Neural cell (in vitro differentiated cells): ENCODE measurements around the gene TDG. TPM values are rescaled to one million over a fixed set of nuclear protein-coding genes. Genes with fewer than 3 reads are reported as not detected.

Experiments used
- H2AFZ ChIP-seq: fragments of 200-600, 300-800 bp; sonication (generic), shearing (Covaris generic); 2 replicates; pipeline ENCODE4 v1.6.0; 2014; ENCODE audit warnings: low read depth, mild to moderate bottlenecking, antibody characterized with exemption, low read length, moderate library complexity
- H3F3A ChIP-seq: fragments of 200-600 bp; shearing (Covaris generic); 2 replicates; pipeline ENCODE4 v1.6.1; 2016; ENCODE audit warnings: mild to moderate bottlenecking, moderate library complexity, mixed read lengths, antibody characterized with exemption, low read length; ENCODE audit not compliant: insufficient read depth, poor library complexity, severe bottlenecking
- H3K27ac ChIP-seq: fragments of 200-600, 300-800 bp; sonication (generic), shearing (Covaris generic); 2 replicates; pipeline ENCODE4 v1.5.1; 2014; ENCODE audit warnings: mild to moderate bottlenecking, low read length, moderate library complexity
- H3K27me3 ChIP-seq: fragments of 300-800, 200-600 bp; sonication (generic), shearing (Covaris generic); 2 replicates; pipeline ENCODE4 v1.6.0; 2014; ENCODE audit warnings: mild to moderate bottlenecking, low read depth, low read length, moderate library complexity; ENCODE audit not compliant: insufficient read depth
- H3K36me3 ChIP-seq: fragments of 300-800, 200-600 bp; sonication (generic), shearing (Covaris generic); 2 replicates; pipeline ENCODE4 v1.5.1; 2014; ENCODE audit warnings: mild to moderate bottlenecking, antibody characterized with exemption, low read length, moderate library complexity; ENCODE audit not compliant: insufficient read depth
- H3K4me2 ChIP-seq: fragments of 300-800, 200-600 bp; sonication (generic), shearing (Covaris generic); 2 replicates; pipeline ENCODE4 v1.6.0; 2014; ENCODE audit warnings: mild to moderate bottlenecking, low read length
- H3K4me3 ChIP-seq: fragments of 300-800, 200-600 bp; sonication (generic), shearing (Covaris generic); 2 replicates; pipeline ENCODE4 v1.5.1; 2014; ENCODE audit warnings: mild to moderate bottlenecking, low read length, moderate library complexity
- H3K79me2 ChIP-seq: fragments of 200-600 bp; shearing (Covaris generic); replicated peaks from 2 replicates; pipeline ENCODE4 v1.6.0; 2014; ENCODE audit warnings: mild to moderate bottlenecking, low read length, moderate library complexity; ENCODE audit not compliant: insufficient read depth
- H3K9ac ChIP-seq: fragments of 300-800, 200-600 bp; sonication (generic), shearing (Covaris generic); 2 replicates; pipeline ENCODE4 v1.6.1; 2016; ENCODE audit warnings: mild to moderate bottlenecking, low read length, mixed read lengths
- H3K9me2 ChIP-seq: fragments of 200-600 bp; shearing (Covaris generic); 2 replicates; pipeline ENCODE4 v1.6.1; 2016; ENCODE audit warnings: mild to moderate bottlenecking, low read length, mixed read lengths; ENCODE audit not compliant: insufficient read depth
- H3K9me3 ChIP-seq: fragments of 200-600, 300-800 bp; sonication (generic), shearing (Covaris generic); 2 replicates; pipeline ENCODE4 v1.6.1; 2016; ENCODE audit warnings: mild to moderate bottlenecking, mixed run types, low read length, moderate library complexity, mixed read lengths
- H4K20me1 ChIP-seq: fragments of 200-600 bp; shearing (Covaris generic); 2 replicates; pipeline ENCODE4 v1.6.1; 2016; ENCODE audit warnings: mild to moderate bottlenecking, mixed run types; ENCODE audit not compliant: insufficient read depth
- CTCF ChIP-seq: fragments of 450-650 bp; IDR thresholded peaks from 2 replicates; pipeline ENCODE4 v1.5.1; 2014; ENCODE audit warnings: antibody characterized with exemption, mild to moderate bottlenecking, moderate library complexity; ENCODE audit not compliant: poor library complexity, severe bottlenecking
- EP300 ChIP-seq: fragments of 450-650 bp; conservative IDR thresholded peaks from 2 replicates; pipeline ENCODE4 v1.6.1; 2014; ENCODE audit warnings: antibody characterized with exemption, mild to moderate bottlenecking, moderate library complexity; ENCODE audit not compliant: poor library complexity, severe bottlenecking
- EZH2 ChIP-seq: fragments of 200-600, 300-800 bp; shearing (Covaris generic), sonication (generic); IDR thresholded peaks from 2 replicates; pipeline ENCODE4 v1.6.1; 2014; ENCODE audit warnings: antibody characterized with exemption, low read length, borderline replicate concordance, mild to moderate bottlenecking; ENCODE audit not compliant: insufficient read depth, poor library complexity, severe bottlenecking
- MXI1 ChIP-seq: fragments of 450-650 bp; conservative IDR thresholded peaks from 2 replicates; pipeline ENCODE4 v1.6.1; 2014; ENCODE audit warnings: antibody characterized with exemption, mild to moderate bottlenecking; ENCODE audit not compliant: poor library complexity, severe bottlenecking
- POLR2AphosphoS5 ChIP-seq: IDR thresholded peaks from 2 replicates; pipeline ENCODE4 v1.6.1; 2012
- RAD21 ChIP-seq: fragments of 450-650 bp; conservative IDR thresholded peaks from 2 replicates; pipeline ENCODE4 v1.6.1; 2014; ENCODE audit warnings: antibody characterized with exemption, mild to moderate bottlenecking, moderate library complexity
- SMC3 ChIP-seq: fragments of 450-650 bp; conservative IDR thresholded peaks from 2 replicates; pipeline ENCODE4 v1.6.1; 2014; ENCODE audit warnings: antibody characterized with exemption, mild to moderate bottlenecking, moderate library complexity; ENCODE audit not compliant: poor library complexity
- TAF1 ChIP-seq: IDR thresholded peaks from 2 replicates; pipeline ENCODE4 v1.6.1; 2012; ENCODE audit warnings: low read depth
- polyA plus RNA-seq: library from polyadenylated mRNA; depleted of rRNA; stranded (reverse); fragments of >200 nt; gene quantifications from 2 replicates; pipeline ENCODE4 v1.2.3, GENCODE V29; 2014
- TF ChIP-seq, protein P1 (sequence below): IDR thresholded peaks from 2 replicates; pipeline ENCODE4 v1.6.1; 2012; ENCODE audit warnings: borderline replicate concordance

Gene TDG
- polyA plus RNA-seq, 1 donor from 2014 or later = 128 TPM

GRCh38 chr12:104010121-104010520 lies 44.4 kb downstream of the TDG start:
- Histone ChIP-seq H4K20me1 (no peaks in the 10 kb centered on the region), H3K36me3 (no peaks in the 10 kb centered on the region), H3K79me2 (no peaks in the 10 kb centered on the region), H3K9me2 (no peaks in the 10 kb centered on the region), H2AFZ (no peak overlapping the region), H3K4me2 (no peak overlapping the region), H3K27ac (no peak overlapping the region), H3K4me3 (no peak overlapping the region), H3K9ac (no peak overlapping the region), H3K9me3 (no peaks in the 10 kb centered on the region), H3K27me3 (no peaks in the 10 kb centered on the region), H3F3A (no peaks in the 10 kb centered on the region)
- TF ChIP-seq POLR2AphosphoS5 (no peak), TAF1 (no peak), EP300 (no peak)

GRCh38 chr12:104010606-104011169 lies 45.0 kb downstream of the TDG start:
- Histone ChIP-seq H3K36me3 (no peaks in the 10 kb centered on the region), H3K4me2 (no peak overlapping the region), H3K9me2 (no peaks in the 10 kb centered on the region), H3K9ac (no peak overlapping the region), H3K27ac (no peak overlapping the region), H3K9me3 (no peaks in the 10 kb centered on the region), H3K79me2 (no peaks in the 10 kb centered on the region), H3K27me3 (no peaks in the 10 kb centered on the region), H2AFZ (no peak overlapping the region), H3F3A (no peaks in the 10 kb centered on the region), H3K4me3 (no peak overlapping the region), H4K20me1 (no peaks in the 10 kb centered on the region)
- TF ChIP-seq SMC3 (no peak), POLR2AphosphoS5 (no peak), CTCF (no peak), RAD21 (no peak), EZH2 (no peak), MXI1 (no peak), TAF1 (no peak), EP300 (no peak)
- TF ChIP-seq, protein P1, sequence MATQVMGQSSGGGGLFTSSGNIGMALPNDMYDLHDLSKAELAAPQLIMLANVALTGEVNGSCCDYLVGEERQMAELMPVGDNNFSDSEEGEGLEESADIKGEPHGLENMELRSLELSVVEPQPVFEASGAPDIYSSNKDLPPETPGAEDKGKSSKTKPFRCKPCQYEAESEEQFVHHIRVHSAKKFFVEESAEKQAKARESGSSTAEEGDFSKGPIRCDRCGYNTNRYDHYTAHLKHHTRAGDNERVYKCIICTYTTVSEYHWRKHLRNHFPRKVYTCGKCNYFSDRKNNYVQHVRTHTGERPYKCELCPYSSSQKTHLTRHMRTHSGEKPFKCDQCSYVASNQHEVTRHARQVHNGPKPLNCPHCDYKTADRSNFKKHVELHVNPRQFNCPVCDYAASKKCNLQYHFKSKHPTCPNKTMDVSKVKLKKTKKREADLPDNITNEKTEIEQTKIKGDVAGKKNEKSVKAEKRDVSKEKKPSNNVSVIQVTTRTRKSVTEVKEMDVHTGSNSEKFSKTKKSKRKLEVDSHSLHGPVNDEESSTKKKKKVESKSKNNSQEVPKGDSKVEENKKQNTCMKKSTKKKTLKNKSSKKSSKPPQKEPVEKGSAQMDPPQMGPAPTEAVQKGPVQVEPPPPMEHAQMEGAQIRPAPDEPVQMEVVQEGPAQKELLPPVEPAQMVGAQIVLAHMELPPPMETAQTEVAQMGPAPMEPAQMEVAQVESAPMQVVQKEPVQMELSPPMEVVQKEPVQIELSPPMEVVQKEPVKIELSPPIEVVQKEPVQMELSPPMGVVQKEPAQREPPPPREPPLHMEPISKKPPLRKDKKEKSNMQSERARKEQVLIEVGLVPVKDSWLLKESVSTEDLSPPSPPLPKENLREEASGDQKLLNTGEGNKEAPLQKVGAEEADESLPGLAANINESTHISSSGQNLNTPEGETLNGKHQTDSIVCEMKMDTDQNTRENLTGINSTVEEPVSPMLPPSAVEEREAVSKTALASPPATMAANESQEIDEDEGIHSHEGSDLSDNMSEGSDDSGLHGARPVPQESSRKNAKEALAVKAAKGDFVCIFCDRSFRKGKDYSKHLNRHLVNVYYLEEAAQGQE = no peak

DNA sequence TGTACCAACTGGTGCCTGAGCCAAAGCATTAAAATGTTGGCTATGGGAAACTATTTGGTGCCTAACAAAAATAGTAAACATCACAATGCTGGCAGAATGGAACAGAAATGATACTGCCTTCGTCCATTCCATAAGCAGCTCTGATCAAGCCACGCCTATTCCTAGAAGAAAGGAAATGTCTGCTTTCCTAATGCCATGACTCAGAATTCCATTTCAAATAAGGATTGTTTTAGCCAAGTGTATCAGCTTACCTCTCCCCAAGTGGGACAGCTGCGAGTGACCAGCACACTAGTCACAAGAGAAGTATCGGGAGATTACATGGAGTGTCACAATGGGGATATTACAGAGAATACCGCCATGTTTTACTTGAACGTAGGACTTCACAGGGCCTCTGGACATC lies 45.6 kb downstream of the TDG start:
- Histone ChIP-seq H3K4me2 (no peak overlapping the region), H3K4me3 (no peak overlapping the region), H2AFZ (no peak overlapping the region)

More for the DNA sequence above, 45.6 kb downstream of the TDG start:
- Histone ChIP-seq H3K9me3 (no peaks in the 10 kb centered on the region), H3F3A (no peaks in the 10 kb centered on the region), H3K79me2 (no peaks in the 10 kb centered on the region), H3K9me2 (no peaks in the 10 kb centered on the region), H3K9ac (no peak overlapping the region), H3K27me3 (no peaks in the 10 kb centered on the region), H3K36me3 (no peaks in the 10 kb centered on the region), H3K27ac (no peak overlapping the region), H4K20me1 (no peaks in the 10 kb centered on the region)
- TF ChIP-seq POLR2AphosphoS5 (no peak), MXI1 (no peak), RAD21 (no peak), EZH2 (no peak), TAF1 (no peak), EP300 (no peak), CTCF (no peak), SMC3 (no peak)
- TF ChIP-seq, protein P1 = no peak
